ENCODE data around the gene REPIN1.

The REPIN1 gene

GRCh38 chr7:150363370-150363769, 5.3 kb upstream of the REPIN1 start:
- H3K4me3 ChIP-seq (ENCODE audit: control insufficient read depth, low read depth, low read length) = no peak overlapping the region
- no peak for TF ChIP-seq CTCF (IDR thresholded peaks at IDR 0.05; ENCODE audit: control insufficient read depth, insufficient read depth, low read depth, low read length, missing control alignments)
- no peak for DNase-seq (ENCODE audit: low read depth)

- DNase-seq (ENCODE audit: low read depth) = no peak
Measured at GRCh38 chr7:150363872-150364271, 4.8 kb upstream of the REPIN1 start.

GRCh38 chr7:150365194-150365593, 3.4 kb upstream of the REPIN1 start:
- DNase-seq (ENCODE audit: low read depth) = no peak
- H3K4me3 ChIP-seq (ENCODE audit: control insufficient read depth, low read depth, low read length) = no peak overlapping the region
- TF ChIP-seq CTCF (IDR thresholded peaks at IDR 0.05; ENCODE audit: control insufficient read depth, insufficient read depth, low read depth, low read length, missing control alignments) = no peak

More at GRCh38 chr7:150363872-150364271, 4.8 kb upstream of the REPIN1 start:
- no peak for TF ChIP-seq CTCF (IDR thresholded peaks at IDR 0.05; ENCODE audit: control insufficient read depth, insufficient read depth, low read depth, low read length, missing control alignments)
- no peak overlapping the region for H3K4me3 ChIP-seq (ENCODE audit: control insufficient read depth, low read depth, low read length)

- H3K4me3 ChIP-seq (ENCODE audit: control insufficient read depth, low read depth, low read length) = no peak overlapping the region
- no peak for DNase-seq (ENCODE audit: low read depth)
- TF ChIP-seq CTCF (IDR thresholded peaks at IDR 0.05; ENCODE audit: control insufficient read depth, insufficient read depth, low read depth, low read length, missing control alignments) = no peak
Measured at GRCh38 chr7:150365673-150366398, 2.8 kb upstream of the REPIN1 start.

GRCh38 chr7:150367677-150368095, 936 bp upstream of the REPIN1 start:
- no peak for TF ChIP-seq CTCF (IDR thresholded peaks at IDR 0.05; ENCODE audit: control insufficient read depth, insufficient read depth, low read depth, low read length, missing control alignments)
- no peak for DNase-seq (ENCODE audit: low read depth)
- H3K4me3 ChIP-seq (ENCODE audit: control insufficient read depth, low read depth, low read length) = peak overlapping the region; percentile 94

- TF ChIP-seq CTCF (IDR thresholded peaks at IDR 0.05; ENCODE audit: control insufficient read depth, insufficient read depth, low read depth, low read length, missing control alignments) = no peak
- peak overlapping the region; percentile 94 for H3K4me3 ChIP-seq (ENCODE audit: control insufficient read depth, low read depth, low read length)
- no peak for DNase-seq (ENCODE audit: low read depth)
Measured at GRCh38 chr7:150368884-150369747, 494 bp downstream of the REPIN1 start.
